Stimulated activated CD4-positive, alpha-beta T cell treated with anti-CD3 and anti-CD28 coated beads, TNF-alpha, amount 100 ng/mL, for 24 hours (primary cell): Measurements from ENCODE around the gene LRFN4.
A peak's percentile ranks its signal among the peaks of the same experiment; 100 is the strongest.

Experiments used
- DNase-seq, 3 experiments: peaks; one replicate each; pipeline ENCODE4 v3.0.0-alpha.2; 2020; ENCODE audit warnings: low read depth in 3 of 3

Gene LRFN4

GRCh38 chr11:66858186-66858938 is 1.5 kb downstream of the LRFN4 start:
- DNase-seq, result no peak

GRCh38 chr11:66858939-66859685 is 2.2 kb downstream of the LRFN4 start:
- DNase-seq, result no peak

- DNase-seq, result no peak
Observed at GRCh38 chr11:66859686-66860448, 3.0 kb downstream of the LRFN4 start.

- no peak for DNase-seq
Observed at GRCh38 chr11:66860449-66860831, 3.6 kb downstream of the LRFN4 start.

GRCh38 chr11:66861038-66861773 is 4.3 kb downstream of the LRFN4 start:
- no peak for DNase-seq

- DNase-seq, result no peak
Observed at GRCh38 chr11:66861774-66862558, 5.1 kb downstream of the LRFN4 start.

GRCh38 chr11:66862559-66863037 is 5.7 kb downstream of the LRFN4 start:
- DNase-seq, result no peak

GRCh38 chr11:66863428-66864125 is 6.7 kb downstream of the LRFN4 start:
- no peak for DNase-seq

- DNase-seq, result no peak
Observed at GRCh38 chr11:66864172-66864901, 7.5 kb downstream of the LRFN4 start.

- DNase-seq, result no peak
Observed at GRCh38 chr11:66864924-66865697, 8.2 kb downstream of the LRFN4 start.

GRCh38 chr11:66866007-66866406 is 9.1 kb downstream of the LRFN4 start:
- no peak for DNase-seq

GRCh38 chr11:66866511-66866986 is 9.7 kb downstream of the LRFN4 start:
- no peak for DNase-seq

GRCh38 chr11:66867425-66868040 is 10.7 kb downstream of the LRFN4 start:
- no peak for DNase-seq

- no peak for DNase-seq
Observed at GRCh38 chr11:66868082-66868725, 11.3 kb downstream of the LRFN4 start.

- DNase-seq, result peak; percentile 61 to 82 (median 65)
Observed at GRCh38 chr11:66868726-66869566, 12.1 kb downstream of the LRFN4 start.

GRCh38 chr11:66869567-66869870 is 12.7 kb downstream of the LRFN4 start:
- DNase-seq, result no peak

- DNase-seq, result no peak
Observed at GRCh38 chr11:66870131-66870530, 13.3 kb downstream of the LRFN4 start.
